H1 (cell line): Measurements from ENCODE around the gene NBAS. TPM values are rescaled to one million over a fixed set of nuclear protein-coding genes. Genes with fewer than 3 reads are reported as not detected.

Experiments
- CTCF ChIA-PET: fragments of 300-600 bp; sonication (Branson Sonifier 250); formaldehyde crosslinking; loops from one replicate; lab custom pipeline; 2021; ENCODE audit not compliant: partially characterized antibody; lab: Charles Lee
- POLR2A ChIA-PET: fragments of 300-600 bp; sonication (Branson Sonifier 250); formaldehyde crosslinking; loops from one replicate; lab custom pipeline; 2021; ENCODE audit warnings: inconsistent platforms; ENCODE audit not compliant: partially characterized antibody; lab: Charles Lee
- DNase-seq, 2 experiments: peaks; one replicate each; pipeline versions ENCODE4 v3.0.0 to v3.0.0-alpha.2; 2010 to 2022; ENCODE audit warnings: low spot score in 2 of 2, low read depth in 1 of 2, mixed read lengths in 1 of 2
- FAIRE-seq: peaks from 2 replicates; lab custom pipeline; 2011; peaks lifted over from hg19 to GRCh38; lab: Jason Lieb, UNC
- H2AFZ ChIP-seq: 2 replicates; pipeline ENCODE4 v1.8.1; 2012; ENCODE audit warnings: low read length, inconsistent platforms
- H2AK5ac ChIP-seq: 2 replicates; pipeline ENCODE4 v1.6.1; 2013; ENCODE audit warnings: low read depth, low read length
- H2BK120ac ChIP-seq: replicated peaks from 2 replicates; pipeline ENCODE3; 2013; ENCODE audit warnings: low read depth, low read length, inconsistent platforms
- H2BK12ac ChIP-seq: 2 replicates; pipeline ENCODE4 v1.6.1; 2013; ENCODE audit warnings: low read depth, low read length
- H2BK15ac ChIP-seq: 2 replicates; pipeline ENCODE4 v1.6.1; 2013; ENCODE audit warnings: low read length
- H2BK20ac ChIP-seq: 2 replicates; pipeline ENCODE4 v1.6.1; 2013; ENCODE audit warnings: low read length
- H2BK5ac ChIP-seq: 2 replicates; pipeline ENCODE4 v1.6.1; 2013; ENCODE audit warnings: low read depth, low read length
- H3K14ac ChIP-seq: 2 replicates; pipeline ENCODE4 v1.6.1; 2013; ENCODE audit warnings: inconsistent platforms; ENCODE audit not compliant: insufficient read length
- H3K18ac ChIP-seq: 2 replicates; pipeline ENCODE4 v1.6.1; 2013; ENCODE audit warnings: low read length; ENCODE audit errors: extremely low read depth
- H3K23ac ChIP-seq: 2 replicates; pipeline ENCODE4 v1.6.1; 2013; ENCODE audit warnings: inconsistent platforms; ENCODE audit not compliant: insufficient read length
- H3K23me2 ChIP-seq: 2 replicates; pipeline ENCODE4 v1.6.1; 2013; ENCODE audit warnings: low read depth, low read length
- H3K27ac ChIP-seq: 2 replicates; pipeline ENCODE4 v1.6.1; 2011; ENCODE audit warnings: low read depth, low read length, inconsistent platforms
- H3K27me3 ChIP-seq, 4 experiments: replicated peaks in 1 of 4; 1 replicate in 1 of 4; 2 replicates in 3 of 4; pipeline versions ENCODE4 v1.6.1 to v1.8.1; 2011 to 2013; ENCODE audit warnings: low read length in 3 of 4, mild to moderate bottlenecking in 3 of 4, inconsistent platforms in 2 of 4, mixed read lengths in 2 of 4, moderate library complexity in 1 of 4; ENCODE audit not compliant: control insufficient read depth in 3 of 4, insufficient read depth in 3 of 4; ENCODE audit errors: extremely low read depth in 1 of 4
- H3K36me3 ChIP-seq, 4 experiments: 2 replicates each; pipeline versions ENCODE4 v1.6.1 to v1.8.1; 2011 to 2013; ENCODE audit warnings: mild to moderate bottlenecking in 4 of 4, low read length in 3 of 4, moderate library complexity in 2 of 4, control low read depth in 1 of 4, inconsistent platforms in 1 of 4; ENCODE audit not compliant: insufficient read depth in 4 of 4, control insufficient read depth in 2 of 4
- H3K4ac ChIP-seq: replicated peaks from 2 replicates; pipeline ENCODE3; 2013; ENCODE audit warnings: low read length, low read depth, mixed read lengths, inconsistent platforms; ENCODE audit not compliant: insufficient read length
- H3K4me1 ChIP-seq, 4 experiments: replicated peaks in 1 of 4; 1 replicate in 1 of 4; 2 replicates in 3 of 4; pipeline versions ENCODE4 v1.6.1 to v1.8.1; 2011 to 2013; ENCODE audit warnings: low read length in 3 of 4, inconsistent platforms in 2 of 4, mixed read lengths in 1 of 4; ENCODE audit not compliant: insufficient read depth in 4 of 4, control insufficient read depth in 3 of 4
- H3K4me2 ChIP-seq, 2 experiments: 2 replicates each; pipeline versions ENCODE4 v1.6.1 to v1.8.1; 2011 to 2013; ENCODE audit warnings: low read depth in 2 of 2, low read length in 2 of 2, control low read depth in 1 of 2, inconsistent platforms in 1 of 2, mild to moderate bottlenecking in 1 of 2; ENCODE audit not compliant: insufficient read depth in 1 of 2
- H3K4me3 ChIP-seq, 4 experiments: fragments of 200-600, 300-600 bp in 1 of 4; sonication (generic), shearing (Covaris generic), sonication (Bioruptor Twin) in 1 of 4; 2 replicates each; pipeline versions ENCODE4 v1.5.1 to v1.8.1; 2011 to 2016; ENCODE audit warnings: low read length in 4 of 4, low read depth in 3 of 4, control low read depth in 2 of 4, inconsistent platforms in 2 of 4, mild to moderate bottlenecking in 2 of 4, mixed read lengths in 1 of 4, moderate library complexity in 1 of 4; ENCODE audit not compliant: insufficient read depth in 2 of 4; ENCODE audit errors: extremely low read depth in 1 of 4
- H3K56ac ChIP-seq: replicated peaks from 2 replicates; pipeline ENCODE3; 2013; ENCODE audit warnings: low read depth, mild to moderate bottlenecking, mixed read lengths, low read length, inconsistent platforms; ENCODE audit not compliant: insufficient read length
- H3K79me1 ChIP-seq: 2 replicates; pipeline ENCODE4 v1.6.1; 2013; ENCODE audit warnings: low read depth, low read length, control low read depth
- H3K79me2 ChIP-seq, 2 experiments: 2 replicates each; pipeline versions ENCODE4 v1.6.1 to v1.8.1; 2012 to 2013; ENCODE audit warnings: low read length in 2 of 2, mild to moderate bottlenecking in 2 of 2, inconsistent platforms in 1 of 2; ENCODE audit not compliant: insufficient read depth in 2 of 2, control insufficient read depth in 1 of 2
- H3K9ac ChIP-seq, 4 experiments: replicated peaks in 1 of 4; 1 replicate in 1 of 4; 2 replicates in 3 of 4; pipeline versions ENCODE4 v1.6.1 to v1.8.1; 2011 to 2013; ENCODE audit warnings: low read depth in 3 of 4, low read length in 3 of 4, control low read depth in 2 of 4, mild to moderate bottlenecking in 2 of 4, moderate library complexity in 2 of 4, inconsistent platforms in 1 of 4; ENCODE audit errors: extremely low read depth in 1 of 4
- H3K9me3 ChIP-seq, 2 experiments: 2 replicates each; pipeline versions ENCODE4 v1.6.1 to v1.8.1; 2012 to 2013; ENCODE audit warnings: mild to moderate bottlenecking in 2 of 2, moderate library complexity in 2 of 2, control low read depth in 1 of 2, inconsistent platforms in 1 of 2, low read depth in 1 of 2, low read length in 1 of 2, mixed read lengths in 1 of 2; ENCODE audit not compliant: insufficient read depth in 2 of 2
- H4K20me1 ChIP-seq, 2 experiments: replicated peaks in 1 of 2; 2 replicates each; pipeline versions ENCODE3 to v1.8.1; 2011 to 2013; ENCODE audit warnings: inconsistent platforms in 2 of 2, low read length in 2 of 2, mild to moderate bottlenecking in 1 of 2; ENCODE audit not compliant: insufficient read depth in 2 of 2, control insufficient read depth in 1 of 2
- H4K5ac ChIP-seq: 2 replicates; pipeline ENCODE4 v1.6.1; 2013; ENCODE audit warnings: low read length, low read depth, mixed read lengths, inconsistent platforms; ENCODE audit not compliant: insufficient read length
- H4K8ac ChIP-seq: 2 replicates; pipeline ENCODE4 v1.8.0; 2013; ENCODE audit warnings: mild to moderate bottlenecking, moderate library complexity, low read length, inconsistent platforms; ENCODE audit not compliant: insufficient read depth; ENCODE audit errors: extremely low read depth
- H4K91ac ChIP-seq: replicated peaks from 2 replicates; pipeline ENCODE3; 2013; ENCODE audit warnings: low read length, mixed read lengths, inconsistent platforms; ENCODE audit not compliant: insufficient read length
- CBX8 ChIP-seq: fragments of 300-800, 300-1000 bp; sonication (generic); IDR thresholded peaks from 2 replicates; pipeline ENCODE4 v1.7.1; 2016; ENCODE audit warnings: low read depth, low read length, borderline replicate concordance
- TEAD4 ChIP-seq: IDR thresholded peaks from 2 replicates; pipeline ENCODE4 v1.6.1; 2012; ENCODE audit warnings: low read depth, low read length, inconsistent platforms, mixed read lengths
- WGBS, 2 experiments: shearing (Covaris generic) in 1 of 2; methylation state at CpG; one replicate each; pipeline versions ENCODE4 v1.1.6 to v1.1.7; 2013 to 2015; ENCODE audit warnings: low lambda C conversion rate in 2 of 2, mixed read lengths in 2 of 2, inconsistent platforms in 1 of 2, low coverage in 1 of 2, missing lambda C conversion rate in 1 of 2; ENCODE audit not compliant: insufficient replicate concordance in 2 of 2, insufficient coverage in 1 of 2, insufficient read length in 1 of 2; ENCODE audit errors: extremely low coverage in 1 of 2, missing lambda C conversion rate in 1 of 2; 5-methylcytosine and 5-hydroxymethylcytosine counted together
- polyA plus RNA-seq, 7 experiments: library from polyadenylated mRNA; depleted of rRNA in 3 of 7; stranded (reverse) in 5 of 7; unstranded in 2 of 7; fragments of >200 nt in 5 of 7; fragments of 200-250 nt in 2 of 7; gene quantifications; 1 replicate in 5 of 7; 2 replicates in 1 of 7; 4 replicates in 1 of 7; pipeline versions ENCODE4 v1.2.1 to v1.2.3, GENCODE V29; 2011 to 2013; ENCODE audit warnings: missing spikeins in 2 of 7, mixed read lengths in 2 of 7
- total RNA-seq: library from RNA; stranded (reverse); fragmentation: NEBNext Ultra II Directional; extraction: Animal tissue kit (Norgen Biotek cat#: 25700); gene quantifications from 2 replicates; pipeline ENCODE4 v1.2.1, GENCODE V29; 2021

NBAS gene
- total and polyA plus RNA-seq, 2 of the 8 experiments (the other 6 are each of a cell fraction or from before 2014, with no cell fraction given) = 19.6 to 34.8 TPM

- H3K9ac ChIP-seq = no peak overlapping the region
- no peak overlapping the region for H2BK15ac ChIP-seq
- H3K56ac ChIP-seq = no peak overlapping the region
- H2AK5ac ChIP-seq = no peak overlapping the region
- DNase-seq (peak in 1 of 2 experiments; percentile 5), FAIRE-seq (peak; percentile 42)
- H4K5ac ChIP-seq = no peak overlapping the region
- no peak overlapping the region for H3K4me3 ChIP-seq
- ChIA-PET POLR2A (no interaction called here), CTCF (interaction anchor here (0.6 kb wide), 1 partner anchor 1485 kb away, joined by 6 read pairs; no protein-coding TSS in a partner anchor)
- no peak overlapping the region for H3K18ac ChIP-seq
- no peaks in the 10 kb centered on the region for H3K79me1 ChIP-seq
- H3K4ac ChIP-seq = no peak overlapping the region
- no peaks in the 10 kb centered on the region for H3K9me3 ChIP-seq
- peak overlapping the region in 1 of 2 experiments; percentile 10; a peak in 1 of 4 replicates for H3K4me2 ChIP-seq
- 0 out of 7 replicates have a peak, but pooled peaks cover 0 to 2% (median 0%) of the 10 kb centered on the region in 4 experiments for H3K4me1 ChIP-seq
- H2AFZ ChIP-seq = no peak overlapping the region
- 44% methylated on average over 4 of the region's 4 CpGs; no CpG with 5 or more reads in 1 of the 2 experiments for WGBS, 2 experiments
- H4K8ac ChIP-seq = no peak overlapping the region
- H2BK120ac ChIP-seq = no peak overlapping the region
- no peaks in the 10 kb centered on the region for H3K79me2 ChIP-seq
- no peak overlapping the region for H2BK12ac ChIP-seq
- TF ChIP-seq TEAD4 (peak; percentile 12; the same call in 1 of the 2 replicates), CBX8 (no peak)
- no peak overlapping the region for H3K27ac ChIP-seq
- no peaks in the 10 kb centered on the region for H3K23me2 ChIP-seq
- H4K91ac ChIP-seq = no peak overlapping the region
- no peaks in the 10 kb centered on the region for H3K36me3 ChIP-seq
- no peaks in the 10 kb centered on the region for H4K20me1 ChIP-seq
- no peak overlapping the region for H3K23ac ChIP-seq
- H3K27me3 ChIP-seq = no peaks in the 10 kb centered on the region
- H3K14ac ChIP-seq = no peak overlapping the region
- H2BK5ac ChIP-seq = no peak overlapping the region
- no peak overlapping the region for H2BK20ac ChIP-seq
These were observed 135.4 kb downstream of the NBAS start for GRCh38 chr2:15425712-15426111.
